NCI-H1105 (cell line): ENCODE measurements around the gene DBNL.

Source experiments
- DNase-seq: peaks from one replicate; lab custom pipeline; 2025; lab: John Stamatoyannopoulos, UW

The DBNL gene

DNA sequence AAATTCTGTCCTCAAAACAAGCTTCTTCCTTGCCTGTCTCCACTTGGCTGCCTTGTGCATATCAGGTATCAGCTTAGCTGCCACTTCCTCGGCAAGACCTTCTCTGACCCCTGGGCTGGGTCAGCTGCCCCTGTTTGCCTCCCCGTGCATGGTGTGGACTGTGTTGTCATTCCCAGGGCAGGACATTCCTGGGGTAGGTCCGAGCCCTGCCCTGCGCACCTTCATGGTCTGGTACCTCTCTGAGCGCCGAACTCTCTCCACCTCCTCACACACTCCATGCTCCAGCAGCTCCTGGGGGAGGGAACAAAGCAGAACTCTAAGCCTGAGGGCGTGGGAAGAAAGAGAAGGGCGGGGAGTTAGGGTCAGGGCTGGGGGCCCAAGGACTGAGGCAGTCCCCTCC, 34.0 kb downstream of the DBNL start:
- no peak for DNase-seq

DNA sequence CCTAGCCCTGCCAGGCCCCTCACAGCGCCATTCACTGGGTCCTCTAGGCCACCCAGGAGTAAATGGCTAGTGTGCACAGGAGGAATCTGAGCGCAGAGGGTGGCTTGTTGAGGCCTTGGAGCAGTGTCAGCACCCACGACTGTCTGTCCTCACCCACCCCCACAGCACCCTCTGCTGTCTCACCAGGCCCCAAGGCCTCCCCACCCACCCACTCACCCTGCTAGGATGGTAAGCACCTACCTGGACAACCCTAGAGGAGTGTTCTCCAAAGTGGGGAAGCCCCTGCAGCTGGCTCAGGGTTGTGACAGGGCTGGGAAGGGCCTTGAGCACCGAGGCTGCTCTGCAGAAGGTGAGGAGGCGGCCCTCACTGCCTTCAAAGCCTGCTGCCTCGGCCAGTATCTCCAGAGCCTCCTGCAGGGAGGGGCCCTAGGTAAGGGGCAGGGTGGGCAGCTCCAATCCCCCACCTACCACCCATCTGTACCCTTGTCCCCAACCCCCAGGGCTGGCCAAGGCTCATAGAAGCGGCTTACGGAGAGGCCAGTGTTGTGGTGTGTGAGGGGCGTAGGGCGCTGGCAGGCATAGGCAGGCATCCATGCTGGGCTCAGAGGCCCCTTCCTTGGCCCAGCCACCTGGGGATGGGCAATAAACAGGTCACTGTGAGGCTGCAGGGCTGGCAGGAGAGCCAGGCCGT, 35.0 kb downstream of the DBNL start:
- no peak for DNase-seq

DNA sequence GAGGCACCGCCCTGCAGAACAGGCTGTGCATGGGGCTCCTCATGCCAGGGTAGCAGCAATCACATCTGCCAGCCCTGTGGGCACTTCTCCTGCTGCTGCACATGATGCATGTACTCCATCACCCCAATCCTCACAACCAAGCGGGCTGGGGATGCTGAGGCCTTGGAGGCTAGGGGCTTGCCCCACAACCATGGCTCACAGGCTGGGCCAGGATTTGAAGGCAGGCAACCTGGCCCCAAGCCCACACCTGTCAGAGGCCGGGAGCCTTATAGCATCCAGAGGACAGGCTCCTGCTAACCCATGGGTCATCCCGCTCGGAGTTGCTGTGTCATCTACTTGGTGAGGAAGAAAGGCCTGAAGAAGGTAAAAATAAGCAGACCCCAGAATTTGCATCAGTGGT, 35.6 kb downstream of the DBNL start:
- no peak for DNase-seq

DNA sequence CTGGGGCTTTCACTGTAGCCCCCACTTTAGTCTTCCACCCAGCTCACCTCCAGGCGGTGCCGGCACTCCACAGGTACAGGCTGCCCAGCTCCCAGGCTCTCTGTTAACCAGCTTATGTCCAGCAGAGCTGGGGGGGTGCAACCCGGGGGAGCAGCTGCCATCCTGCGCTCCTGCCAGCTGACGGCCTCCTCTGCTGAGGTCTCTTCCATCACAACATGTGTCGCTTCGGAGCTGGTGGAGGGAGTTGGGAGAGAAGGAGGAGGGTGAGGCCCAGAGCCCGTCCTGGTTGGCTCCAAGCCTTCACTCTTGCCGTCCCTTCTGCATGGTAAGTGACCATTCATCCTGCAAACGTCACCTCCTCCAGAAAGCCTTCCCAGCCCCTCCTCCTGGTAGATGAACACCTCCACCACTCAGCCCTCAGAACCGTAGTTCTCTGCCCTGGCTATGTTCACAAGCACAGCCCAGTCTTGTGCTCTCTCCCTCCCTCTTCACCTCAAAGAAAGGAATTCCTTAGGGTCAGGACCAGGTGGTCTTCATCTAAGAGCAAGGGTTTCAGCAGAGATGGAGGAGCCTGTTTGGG, 36.3 kb downstream of the DBNL start:
- no peak for DNase-seq

DNA sequence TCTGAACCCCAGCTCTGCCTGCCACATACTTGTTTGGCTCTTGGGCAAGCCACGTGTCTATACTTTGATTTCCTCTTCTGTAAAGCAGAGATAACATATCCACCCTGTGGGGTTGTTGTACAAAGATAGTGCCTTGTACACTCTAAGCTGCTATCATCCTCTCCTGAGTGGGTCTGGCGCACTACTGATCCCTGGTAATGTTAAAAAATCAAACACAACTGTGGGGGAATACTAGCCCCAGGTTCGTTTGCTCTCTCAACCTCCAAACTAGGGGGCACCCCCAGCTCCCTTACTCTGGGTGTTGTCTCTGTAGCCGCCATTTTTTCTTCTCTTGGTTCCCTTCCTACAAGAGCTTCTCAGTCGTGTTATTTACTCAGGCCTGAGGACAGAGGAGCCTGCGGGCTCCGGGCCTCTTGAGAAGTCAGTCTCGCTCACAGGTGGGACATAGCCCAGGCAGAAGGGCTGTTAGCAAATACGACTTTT, 36.8 kb downstream of the DBNL start:
- DNase-seq = no peak

DNA sequence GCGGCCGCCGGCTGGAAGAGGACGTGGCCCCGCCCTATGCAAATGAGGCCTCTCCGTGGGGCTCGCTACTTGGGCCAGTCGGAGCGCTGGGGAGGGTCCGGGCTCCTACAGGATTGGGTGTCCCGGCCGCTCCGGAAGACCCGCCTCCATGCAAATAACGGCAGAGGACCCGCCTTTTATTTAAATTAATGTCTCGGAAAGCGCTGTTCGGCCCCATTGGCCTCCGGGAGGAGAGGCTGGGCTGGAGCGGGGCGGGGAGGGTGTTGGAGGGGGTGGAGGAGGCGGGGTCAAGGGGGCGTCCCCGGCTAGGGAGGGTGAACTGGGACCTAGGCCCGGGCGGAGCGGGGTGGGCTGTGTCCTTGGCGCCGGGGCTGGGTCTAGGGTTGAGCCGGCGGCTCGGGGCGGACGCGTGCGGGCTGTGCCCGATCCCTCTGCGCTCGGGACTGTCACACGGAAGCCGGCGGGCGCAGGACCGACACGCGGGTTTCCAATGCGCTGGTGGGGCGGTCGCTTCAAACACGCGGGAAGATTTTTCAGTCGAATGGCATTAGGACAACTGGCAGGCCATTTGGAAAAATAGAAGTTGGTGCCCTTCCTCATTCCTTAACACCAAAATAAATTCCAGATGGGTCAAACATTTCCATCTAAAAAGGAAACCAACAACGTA, 38.2 kb downstream of the DBNL start:
- DNase-seq = peak; percentile 98

DNA sequence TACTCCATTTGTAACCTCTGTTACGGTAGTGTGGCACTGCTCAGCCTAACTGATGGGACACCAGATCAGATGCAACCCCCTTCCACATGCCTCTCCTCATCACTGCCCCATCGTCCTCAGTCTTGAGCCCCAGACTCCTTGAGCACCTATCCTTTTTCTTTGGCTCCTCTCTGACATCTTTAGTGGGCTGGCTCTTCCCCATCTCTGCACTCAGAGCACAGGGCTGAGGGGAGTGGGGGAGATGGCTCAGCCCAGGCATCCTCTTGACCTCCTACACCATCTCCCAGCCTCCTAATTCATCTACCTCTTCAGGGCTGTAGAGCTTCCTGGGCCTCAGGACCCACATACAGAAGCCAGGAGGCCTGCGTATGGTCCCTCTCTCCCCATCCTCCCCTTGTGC, 39.3 kb downstream of the DBNL start:
- no peak for DNase-seq

GRCh38 chr7:44084701-44085100, 40.2 kb downstream of the DBNL start:
- DNase-seq = no peak

GRCh38 chr7:44085546-44085945, 41.0 kb downstream of the DBNL start:
- DNase-seq = no peak

- no peak for DNase-seq
Observed at GRCh38 chr7:44086627-44087026, 42.1 kb downstream of the DBNL start.

DNA sequence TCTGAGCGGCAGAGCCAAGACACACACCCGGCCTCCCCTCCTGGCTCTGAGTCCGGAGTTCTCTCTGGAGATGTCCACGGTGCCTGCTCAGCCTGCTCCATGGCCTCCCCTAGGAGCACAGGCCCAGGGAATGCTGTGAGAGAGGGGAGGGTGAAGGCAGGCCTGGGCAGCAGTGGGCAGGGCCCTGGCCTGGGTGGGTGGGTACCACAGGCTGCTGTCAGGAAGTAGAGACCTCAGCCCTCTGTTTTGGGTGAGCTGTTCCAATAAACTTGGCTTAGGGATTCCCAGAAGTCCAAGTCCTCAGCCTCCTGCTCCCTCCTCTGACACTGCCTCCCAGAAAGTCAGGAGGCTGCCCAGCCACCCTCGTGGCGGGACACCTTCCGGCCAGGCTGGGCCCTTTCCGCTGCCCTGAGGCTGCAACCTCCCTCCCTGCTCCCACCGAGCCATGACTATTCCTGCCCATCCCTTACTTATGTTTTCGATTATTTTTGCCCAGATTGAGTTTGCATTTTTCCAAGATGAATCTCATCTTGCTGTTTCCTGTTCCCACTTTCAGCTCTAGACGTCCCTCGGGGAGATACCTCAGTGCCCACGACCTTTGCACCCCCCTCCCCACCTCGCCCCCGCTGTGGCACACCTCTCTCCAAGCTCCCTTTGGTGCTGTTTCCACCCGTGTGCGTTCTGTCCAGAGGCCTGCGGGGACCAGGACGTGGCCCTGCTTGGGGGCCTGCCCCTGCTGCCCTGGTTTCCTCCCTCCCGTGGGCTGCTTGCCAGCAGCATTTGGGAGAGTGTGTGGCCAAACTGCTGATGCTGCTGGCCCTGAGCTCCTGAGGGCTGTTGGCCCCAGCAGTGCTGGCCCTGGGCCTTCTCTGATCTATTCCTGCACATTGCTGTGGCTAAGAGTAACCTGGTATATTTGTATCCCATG, 43.7 kb downstream of the DBNL start:
- DNase-seq = no peak

DNA sequence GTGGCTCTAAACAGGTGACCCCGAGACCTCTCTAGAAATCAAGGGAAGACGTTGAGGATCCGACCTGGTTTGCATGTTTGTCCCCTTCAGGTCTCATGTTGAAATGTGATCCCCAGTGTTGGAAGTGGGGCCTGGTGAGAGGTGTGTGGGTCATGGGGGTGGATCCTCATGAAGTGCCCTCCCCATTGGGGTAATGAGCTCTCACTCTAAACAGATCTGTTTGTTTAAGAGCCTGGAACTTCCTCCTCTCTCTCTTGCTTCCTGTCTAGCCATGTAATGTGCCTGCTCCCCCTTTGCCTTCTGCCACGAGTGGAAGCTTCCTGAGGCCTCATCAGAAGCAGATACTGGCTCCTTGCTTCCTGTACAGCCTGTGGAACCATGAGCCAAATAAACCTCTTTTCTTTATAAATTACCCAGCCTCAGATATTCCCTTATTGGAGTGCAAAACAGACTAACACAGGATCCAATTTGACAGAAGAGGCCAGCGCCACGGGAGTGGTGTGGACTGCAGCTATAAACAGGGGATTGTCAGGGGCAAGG, 48.7 kb downstream of the DBNL start:
- no peak for DNase-seq

DNA sequence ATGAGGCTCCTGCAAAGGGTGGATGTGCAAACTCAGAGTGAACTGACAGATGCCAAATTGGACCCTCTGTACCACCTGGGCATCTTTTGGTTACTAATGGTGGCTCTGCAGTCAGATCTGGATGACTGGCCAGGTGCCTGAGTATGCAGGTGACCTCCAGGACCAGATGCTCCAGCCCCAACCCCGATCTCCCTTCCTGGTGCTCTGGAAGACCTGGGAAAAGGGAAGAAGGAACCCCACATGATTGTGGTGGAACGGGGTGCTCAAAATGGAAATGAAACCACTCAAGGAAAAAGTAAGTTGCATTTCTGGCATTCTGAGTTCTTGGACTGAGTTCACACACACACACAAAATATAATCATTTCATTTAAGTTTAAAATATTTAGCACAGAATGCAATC, 49.9 kb downstream of the DBNL start:
- no peak for DNase-seq

GRCh38 chr7:44094883-44095592, 50.5 kb downstream of the DBNL start:
- DNase-seq = no peak

- DNase-seq = no peak
Observed at GRCh38 chr7:44095781-44096180, 51.3 kb downstream of the DBNL start.

DNA sequence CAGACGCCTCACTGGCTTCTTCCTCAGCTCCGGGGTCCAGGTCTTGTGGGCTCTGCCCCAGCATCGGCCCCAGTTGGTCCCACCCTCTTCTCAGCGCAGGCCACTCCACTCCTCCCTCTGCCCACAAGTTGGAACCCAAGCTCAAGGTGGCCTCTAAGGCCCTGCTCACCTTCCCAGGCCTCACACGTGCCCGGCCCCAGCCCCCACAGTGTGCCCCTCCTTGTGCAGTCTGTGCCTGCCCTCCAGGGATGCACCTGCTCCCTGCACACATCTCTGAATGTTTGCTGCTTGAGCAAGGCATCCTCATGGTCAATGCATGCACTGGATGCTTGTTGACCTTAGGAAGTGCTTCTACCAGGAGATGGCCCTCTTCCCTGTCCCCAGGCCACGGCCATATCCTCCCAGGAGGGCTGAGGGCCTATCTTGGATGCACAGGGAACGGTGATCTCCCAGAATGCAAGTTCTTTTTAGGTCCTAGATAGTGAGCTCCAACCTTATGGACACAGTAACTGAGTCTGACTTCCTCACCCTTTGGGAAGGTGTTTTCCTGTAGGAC, 51.9 kb downstream of the DBNL start:
- DNase-seq = no peak

DNA sequence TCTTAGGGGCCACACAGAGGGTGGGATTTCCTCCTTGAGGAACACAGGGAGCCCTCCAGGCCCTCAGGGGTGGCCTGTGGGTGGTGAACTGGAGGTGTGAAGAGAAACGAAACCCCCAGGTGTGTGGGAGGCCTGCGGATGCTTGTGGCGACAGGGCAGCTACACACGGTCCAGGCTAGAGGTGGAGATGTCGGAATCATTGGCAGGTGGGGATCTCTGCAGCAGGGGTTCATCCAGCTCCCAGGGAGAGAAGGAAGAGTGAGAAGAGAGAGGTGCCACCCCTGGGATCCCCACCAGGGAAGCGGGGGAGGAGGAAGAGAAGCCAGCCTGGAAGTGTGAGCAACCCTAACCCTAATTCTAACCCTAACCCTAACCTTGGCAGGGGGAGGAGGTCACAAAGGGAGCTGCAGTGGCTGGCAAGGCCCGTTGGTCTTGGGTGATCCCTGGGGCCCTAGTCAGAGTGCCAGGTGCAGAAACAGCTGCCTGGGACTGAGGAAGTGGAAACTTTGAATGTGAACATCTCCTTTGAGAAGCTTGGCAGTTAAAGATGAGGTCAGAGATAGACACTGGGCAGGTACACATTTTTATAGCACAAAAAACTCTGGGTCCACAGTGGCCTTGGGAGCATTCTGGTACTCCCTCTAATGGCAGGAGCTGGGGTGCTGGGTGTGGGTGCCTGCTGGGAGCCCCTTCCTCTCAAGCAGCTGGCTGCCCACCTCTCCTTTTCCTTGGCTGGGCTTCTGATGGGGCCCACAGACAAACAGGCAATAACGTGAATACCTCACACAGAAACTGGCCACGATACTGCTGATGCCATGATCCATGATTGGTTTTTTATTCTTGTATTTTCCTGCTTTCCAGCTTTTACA, 52.8 kb downstream of the DBNL start:
- no peak for DNase-seq

DNA sequence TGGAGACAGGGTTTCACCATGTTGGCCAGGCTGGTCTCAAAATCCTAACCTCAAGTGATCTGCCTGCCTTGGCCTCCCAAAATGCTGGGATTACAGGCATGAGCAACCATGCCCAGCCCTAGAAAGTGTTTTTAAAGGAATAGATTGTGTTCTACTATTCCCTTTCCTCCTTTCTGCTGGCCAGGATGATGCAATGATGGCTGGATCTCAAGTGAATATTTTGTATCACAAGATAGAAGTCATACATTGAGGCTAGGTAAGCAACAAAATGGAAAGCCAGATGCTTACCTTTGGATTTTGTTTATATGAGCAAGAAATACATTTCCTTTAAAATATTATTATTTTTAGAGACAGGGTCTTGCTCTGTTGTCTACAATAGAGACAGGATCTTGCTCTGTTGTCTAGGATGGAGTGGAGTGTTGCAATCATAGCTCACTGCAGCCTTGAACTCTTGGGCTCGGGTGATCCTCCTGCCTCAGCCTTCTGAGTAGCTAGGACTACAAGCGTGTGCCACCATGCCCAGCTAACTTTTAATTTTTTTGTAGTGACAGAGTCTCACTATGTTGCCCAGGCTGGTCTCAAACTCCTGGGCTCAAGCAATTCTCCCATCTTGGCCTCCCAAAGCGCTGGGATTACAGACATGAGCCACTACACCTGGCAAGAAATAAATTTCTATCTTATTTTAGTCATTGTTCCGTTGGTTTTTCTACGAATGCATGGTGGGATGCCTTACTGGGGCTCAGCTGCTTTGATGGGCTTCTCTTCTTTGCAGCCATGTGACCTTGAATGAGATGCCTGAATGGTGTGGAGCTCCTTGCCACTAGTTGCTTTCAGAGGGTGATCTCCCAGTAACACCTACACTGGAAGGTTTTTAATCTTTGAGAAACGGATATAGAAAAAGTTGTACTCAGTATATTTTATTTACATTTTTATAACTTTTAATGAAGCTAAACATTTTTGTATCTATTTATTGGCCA, 53.9 kb downstream of the DBNL start:
- no peak for DNase-seq

DNA sequence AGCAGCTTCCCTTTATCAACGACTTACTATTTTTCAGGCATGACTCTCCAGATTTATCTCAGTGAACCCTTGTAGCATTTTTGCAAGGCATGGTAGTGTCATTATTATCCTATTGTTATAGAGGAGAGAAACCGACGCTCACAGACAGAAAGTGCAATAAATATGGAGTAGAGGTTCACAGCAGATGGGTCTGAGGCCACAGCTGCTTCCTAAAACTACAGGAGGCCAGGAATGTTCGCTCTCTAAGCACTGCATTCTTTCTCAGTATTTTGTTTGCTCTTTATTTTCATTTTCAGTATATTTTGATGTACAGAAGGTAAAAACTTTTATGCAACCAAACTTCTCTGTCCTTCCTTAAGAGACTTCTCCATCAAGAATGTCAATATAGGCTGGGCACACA, 55.2 kb downstream of the DBNL start:
- no peak for DNase-seq
